ENCODE data around the gene KAZN. TPM values are rescaled to one million over a fixed set of nuclear protein-coding genes. Genes with fewer than 3 reads are reported as not detected.

The KAZN gene
- total and polyA plus RNA-seq, 8 donors, result 11.1 to 37.5 (median 30.2) TPM

DNA sequence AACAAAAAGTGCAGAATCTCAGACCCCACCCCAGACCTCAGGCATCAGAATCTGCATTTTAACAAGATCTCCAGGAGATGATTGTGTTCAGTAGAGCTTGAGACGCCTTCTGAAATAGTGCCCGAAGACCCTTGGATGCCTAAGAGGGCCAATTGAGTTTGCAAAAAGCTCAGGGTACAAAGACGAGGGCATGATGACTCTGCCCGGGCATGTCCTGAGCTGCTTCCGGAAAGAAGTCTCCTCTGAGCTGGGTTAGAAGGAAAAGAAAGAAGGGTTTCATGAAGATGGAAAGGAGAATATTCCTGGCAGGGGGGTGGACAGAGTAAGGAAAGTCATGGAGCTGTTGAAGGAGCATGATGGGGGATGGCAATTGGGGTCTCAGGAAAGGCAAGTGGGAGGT is 308.9 kb downstream of the KAZN start:
- H3K4me3 ChIP-seq, result no peak overlapping the region
- no peaks in the 10 kb centered on the region for H3K36me3 ChIP-seq
- DNase-seq (no peak), ATAC-seq (no peak)
- H3K9me3 ChIP-seq, result no peaks in the 10 kb centered on the region
- no peaks in the 10 kb centered on the region for H3K4me1 ChIP-seq
- intact Hi-C loops (cut with DNase I), result no loop called here
- H3K27me3 ChIP-seq, result no peaks in the 10 kb centered on the region
- TF ChIP-seq, protein P1, sequence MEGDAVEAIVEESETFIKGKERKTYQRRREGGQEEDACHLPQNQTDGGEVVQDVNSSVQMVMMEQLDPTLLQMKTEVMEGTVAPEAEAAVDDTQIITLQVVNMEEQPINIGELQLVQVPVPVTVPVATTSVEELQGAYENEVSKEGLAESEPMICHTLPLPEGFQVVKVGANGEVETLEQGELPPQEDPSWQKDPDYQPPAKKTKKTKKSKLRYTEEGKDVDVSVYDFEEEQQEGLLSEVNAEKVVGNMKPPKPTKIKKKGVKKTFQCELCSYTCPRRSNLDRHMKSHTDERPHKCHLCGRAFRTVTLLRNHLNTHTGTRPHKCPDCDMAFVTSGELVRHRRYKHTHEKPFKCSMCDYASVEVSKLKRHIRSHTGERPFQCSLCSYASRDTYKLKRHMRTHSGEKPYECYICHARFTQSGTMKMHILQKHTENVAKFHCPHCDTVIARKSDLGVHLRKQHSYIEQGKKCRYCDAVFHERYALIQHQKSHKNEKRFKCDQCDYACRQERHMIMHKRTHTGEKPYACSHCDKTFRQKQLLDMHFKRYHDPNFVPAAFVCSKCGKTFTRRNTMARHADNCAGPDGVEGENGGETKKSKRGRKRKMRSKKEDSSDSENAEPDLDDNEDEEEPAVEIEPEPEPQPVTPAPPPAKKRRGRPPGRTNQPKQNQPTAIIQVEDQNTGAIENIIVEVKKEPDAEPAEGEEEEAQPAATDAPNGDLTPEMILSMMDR (IDR thresholded peaks at IDR 0.05), result no peak
- no peak overlapping the region for H3K27ac ChIP-seq

DNA sequence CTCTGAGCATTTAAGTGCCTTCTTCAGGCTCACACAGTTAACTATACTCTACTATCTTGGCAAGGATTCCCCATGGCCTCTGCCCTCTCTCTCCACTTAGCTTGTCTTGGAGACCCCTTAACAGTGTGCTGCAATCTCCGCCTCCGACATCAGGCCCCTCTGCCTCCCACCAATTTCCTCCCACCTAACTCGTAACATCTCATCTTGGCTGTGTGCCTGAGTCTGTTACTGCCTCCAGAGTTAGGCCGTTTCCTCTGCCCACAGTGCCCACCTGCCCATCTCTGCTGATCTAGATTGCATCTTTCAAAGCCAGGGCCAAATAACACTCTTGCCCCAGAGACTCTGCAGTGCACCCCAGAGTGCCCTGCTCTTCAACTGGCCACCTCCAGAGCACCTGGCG is 310.8 kb downstream of the KAZN start:
- H3K36me3 ChIP-seq, result no peaks in the 10 kb centered on the region
- H3K4me3 ChIP-seq, result no peak overlapping the region
- H3K9me3 ChIP-seq, result no peaks in the 10 kb centered on the region
- H3K4me1 ChIP-seq, result no peaks in the 10 kb centered on the region
- H3K27ac ChIP-seq, result no peak overlapping the region
- no peaks in the 10 kb centered on the region for H3K27me3 ChIP-seq
- DNase-seq, result no peak
- ATAC-seq, result no peak
- intact Hi-C loops (cut with DNase I), result no loop called here
- TF ChIP-seq, protein P1 (IDR thresholded peaks at IDR 0.05), result no peak

DNA sequence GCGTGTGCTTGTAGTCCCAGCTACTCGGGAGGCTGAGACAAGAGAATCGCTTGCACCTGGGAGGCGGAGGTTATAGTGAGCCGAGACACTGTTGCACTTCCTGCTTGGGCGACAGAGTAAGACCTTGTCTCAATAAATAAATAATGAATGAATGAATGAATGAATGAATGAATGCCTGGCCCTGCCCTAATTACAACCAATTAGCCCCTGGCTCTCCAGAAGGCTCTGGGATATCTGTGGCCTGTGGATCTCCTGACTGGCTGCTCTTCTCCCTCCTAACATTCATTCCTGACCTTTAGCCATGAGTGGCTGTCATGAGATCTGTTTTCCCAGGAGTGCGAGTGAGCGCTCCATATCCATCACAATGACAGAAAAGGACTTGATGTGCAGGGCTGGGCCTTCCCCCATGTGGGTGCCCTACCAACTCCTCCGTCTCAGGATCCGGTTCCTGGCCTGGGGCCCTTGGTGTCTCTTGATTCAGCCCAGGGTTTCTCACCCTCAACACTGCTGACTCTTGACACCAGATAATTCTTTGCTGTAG is 311.5 kb downstream of the KAZN start:
- DNase-seq (no peak), ATAC-seq (no peak)
- TF ChIP-seq, protein P1 (IDR thresholded peaks at IDR 0.05), result no peak
- H3K4me1 ChIP-seq, result no peaks in the 10 kb centered on the region
- no peak overlapping the region for H3K27ac ChIP-seq
- no peaks in the 10 kb centered on the region for H3K36me3 ChIP-seq
- H3K27me3 ChIP-seq, result no peaks in the 10 kb centered on the region
- no peak overlapping the region for H3K4me3 ChIP-seq
- intact Hi-C loops (cut with DNase I), result no loop called here
- H3K9me3 ChIP-seq, result no peaks in the 10 kb centered on the region

DNA sequence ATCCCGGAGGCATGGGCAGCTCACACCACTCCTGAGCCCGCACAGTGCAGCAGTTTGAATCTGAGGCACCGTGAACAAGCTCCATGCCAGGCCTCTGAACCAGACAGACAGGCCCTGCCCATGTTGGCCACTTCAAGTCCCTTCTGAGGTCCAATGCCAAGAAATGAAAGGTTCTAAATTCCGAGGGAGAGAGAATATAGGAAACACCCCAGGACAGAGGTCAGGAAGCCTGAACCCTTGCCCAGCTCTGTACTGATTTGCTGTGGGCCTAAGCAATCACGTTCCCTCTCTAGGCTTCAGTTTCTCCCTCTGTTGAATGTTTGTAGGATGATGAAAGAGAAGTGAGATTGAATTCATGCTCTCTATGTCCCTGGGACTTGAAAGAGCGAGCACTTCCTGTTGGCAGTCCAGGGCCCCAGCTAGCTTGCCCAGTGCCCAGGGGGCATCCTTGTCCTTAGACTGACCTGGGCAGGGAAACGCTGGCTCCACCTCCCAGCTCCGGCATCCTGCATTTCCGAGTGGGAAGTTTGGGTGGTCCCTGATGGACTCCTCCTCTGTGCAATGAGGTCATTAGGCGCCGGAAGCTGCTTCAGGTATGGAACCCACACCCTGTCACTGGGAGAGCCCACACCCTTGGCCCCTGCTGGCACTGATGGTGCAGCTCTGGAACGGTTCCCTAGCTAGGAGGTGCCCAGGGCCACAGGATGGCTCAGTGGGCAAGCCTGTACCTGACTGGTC is 312.7 kb downstream of the KAZN start:
- no peak for DNase-seq
- TF ChIP-seq, protein P1 (IDR thresholded peaks at IDR 0.05), result no peak
- Histone ChIP-seq H3K4me1 (no peaks in the 10 kb centered on the region), H3K36me3 (no peaks in the 10 kb centered on the region), H3K4me3 (no peak overlapping the region), H3K9me3 (no peaks in the 10 kb centered on the region), H3K27ac (no peak overlapping the region), H3K27me3 (no peaks in the 10 kb centered on the region)
- intact Hi-C loops (cut with DNase I), result no loop called here
- ATAC-seq, result peak; percentile 61

DNA sequence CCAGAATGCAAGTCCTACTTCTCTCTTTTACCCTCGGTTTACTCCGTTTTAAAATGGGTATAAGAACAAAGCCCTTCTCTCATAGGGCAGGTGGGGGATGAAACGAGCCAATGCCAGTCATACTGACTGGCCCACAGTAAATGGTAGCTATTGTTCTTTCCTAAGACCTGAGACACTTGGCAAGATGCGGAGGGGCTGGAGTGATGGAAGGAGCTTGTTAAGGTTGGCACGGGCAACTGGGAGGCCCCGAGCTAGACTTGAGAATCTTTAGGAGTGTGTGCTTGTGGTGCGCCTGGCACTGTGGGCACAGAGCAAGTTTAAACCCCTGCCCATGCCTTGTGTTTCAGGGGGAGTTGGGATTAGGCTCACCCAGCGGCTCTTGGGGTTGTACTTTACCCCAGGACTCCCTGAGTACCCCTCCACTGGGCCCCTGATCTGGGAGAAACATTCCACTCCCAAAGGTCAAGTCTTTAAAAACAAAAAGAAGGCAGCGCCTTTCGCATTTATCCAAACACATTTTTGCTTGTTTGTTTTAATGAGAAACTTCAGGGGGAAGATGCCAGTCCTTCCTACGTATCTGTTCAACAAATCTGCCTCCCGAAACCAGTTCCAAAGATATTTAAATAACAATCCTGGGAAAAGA is 314.5 kb downstream of the KAZN start:
- Histone ChIP-seq H3K4me3 (no peak overlapping the region), H3K9me3 (no peaks in the 10 kb centered on the region), H3K4me1 (no peaks in the 10 kb centered on the region), H3K27me3 (no peaks in the 10 kb centered on the region), H3K27ac (no peak overlapping the region), H3K36me3 (no peaks in the 10 kb centered on the region)
- no peak for DNase-seq
- intact Hi-C loops (cut with DNase I), result no loop called here
- TF ChIP-seq, protein P1 (IDR thresholded peaks at IDR 0.05), result no peak
- ATAC-seq, result no peak

Measured in left lung (tissue), 10 donors.